Activated CD4-positive, alpha-beta T cell treated with anti-CD3 and anti-CD28 coated beads, Interleukin-2, Interleukin-4, amounts not matched to agents 100 ng/mL and 50 ng/mL, durations not matched to agents 16 hours and 8 hours (primary cell): ENCODE results near the gene APPBP2.
A peak's percentile ranks its signal among the peaks of the same experiment; 100 is the strongest.
"Not testable (repeated sequence)": the region's sequence is repeated elsewhere in the genome, so short reads cannot be mapped to it uniquely, and the experiment has no call there.

ENCODE experiments used
- DNase-seq: peaks from one replicate; pipeline ENCODE4 v3.0.0-alpha.2; 2020; ENCODE audit warnings: low spot score

The APPBP2 gene

DNA sequence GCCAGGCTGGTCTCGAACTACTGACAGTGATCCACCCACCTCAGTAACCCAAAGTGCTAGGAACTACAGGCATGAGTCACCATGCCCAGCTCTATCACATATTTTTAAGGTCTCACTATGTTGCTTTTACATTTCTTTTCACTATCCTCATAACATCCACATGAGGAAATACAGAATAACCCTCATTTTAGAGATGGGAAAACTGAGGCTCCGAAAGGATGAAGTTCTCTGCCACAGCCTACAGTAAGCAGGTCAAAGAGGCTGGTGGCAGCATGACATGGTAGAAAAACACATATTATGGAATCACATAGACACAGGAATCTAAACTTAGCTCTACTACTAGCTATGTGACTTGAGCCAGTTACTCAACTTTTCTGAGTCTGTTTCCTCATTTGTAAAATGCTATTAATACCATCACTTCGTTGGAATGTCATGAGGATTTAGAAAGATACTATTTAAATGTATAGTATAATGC, 32.2 kb downstream of the APPBP2 start:
- no peak for DNase-seq

DNA sequence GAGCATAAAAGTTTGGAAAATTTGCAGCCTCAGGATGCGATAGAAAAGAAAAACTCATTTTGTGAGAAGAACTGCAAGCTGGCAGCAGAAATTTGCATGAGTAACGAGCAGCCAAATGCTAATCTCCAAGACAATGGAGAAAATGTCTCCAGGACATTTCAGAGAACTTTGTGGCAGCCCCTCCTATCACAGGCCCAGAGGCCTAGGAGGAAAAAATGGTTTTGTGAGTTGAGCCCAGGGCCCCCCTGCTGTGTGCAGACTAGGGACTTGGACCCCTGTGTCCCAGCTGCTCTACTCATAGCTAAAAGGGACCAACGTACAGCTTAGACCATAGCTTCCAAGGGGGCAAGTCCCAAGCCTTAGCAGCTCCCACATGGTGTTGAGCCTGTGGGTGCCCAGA, 34.3 kb downstream of the APPBP2 start:
- DNase-seq = no peak

DNA sequence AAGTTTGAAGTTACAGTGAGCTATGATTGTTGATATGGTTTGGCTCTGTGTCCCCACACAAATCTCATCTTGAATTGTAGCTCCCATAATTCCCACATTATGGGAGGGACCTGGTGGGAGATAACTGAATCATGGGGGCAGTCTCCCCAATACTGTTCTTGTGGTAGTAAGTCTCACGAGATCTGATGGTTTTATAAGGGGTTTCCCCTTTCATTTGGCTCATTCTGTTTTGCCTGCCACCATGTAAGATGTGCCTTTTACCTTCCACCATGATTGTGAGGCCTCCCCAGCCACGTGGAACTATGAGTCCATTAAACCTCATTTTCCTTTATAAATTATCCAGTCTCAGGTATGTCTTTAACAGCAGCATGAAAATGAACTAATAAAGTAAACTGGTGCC, 35.4 kb downstream of the APPBP2 start:
- DNase-seq = not testable (repeated sequence)

DNA sequence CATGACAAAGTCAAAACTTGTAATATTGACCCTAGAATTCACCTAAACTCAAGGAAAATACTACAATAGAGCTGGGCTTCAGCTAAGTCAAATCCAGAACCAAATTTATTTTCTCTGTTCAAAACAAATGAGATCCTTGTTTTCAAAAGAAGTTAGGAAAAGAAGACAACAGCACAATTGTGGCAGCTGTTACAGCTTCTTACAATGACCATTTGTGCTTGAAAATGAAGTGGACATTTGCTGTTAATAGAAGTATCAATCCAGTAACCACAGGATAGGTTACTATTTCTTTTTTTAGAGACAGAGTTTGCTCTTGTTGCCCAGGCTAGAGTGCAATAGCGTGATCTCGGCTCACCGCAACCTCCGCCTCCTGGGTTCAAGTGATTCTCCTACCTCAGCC, 44.4 kb downstream of the APPBP2 start:
- no peak for DNase-seq

DNA sequence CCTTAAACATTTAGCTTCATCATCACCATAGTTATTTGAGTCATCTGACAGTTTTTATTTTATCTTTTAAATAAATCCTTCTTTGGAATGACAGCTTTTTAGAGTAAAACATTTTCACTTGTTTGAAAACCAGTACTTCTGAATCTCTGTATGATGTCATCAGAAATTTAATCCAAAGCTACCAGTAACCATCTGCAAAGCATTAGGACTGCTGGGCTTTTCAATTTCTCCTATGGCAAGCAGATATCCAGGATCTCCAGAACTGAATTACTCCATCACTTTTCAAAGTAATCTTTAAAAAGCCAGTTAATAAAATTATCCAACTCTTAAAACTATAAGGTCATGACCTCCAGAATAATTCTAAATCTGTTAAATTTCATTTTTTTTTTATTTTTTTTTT, 52.3 kb downstream of the APPBP2 start:
- DNase-seq = no peak

DNA sequence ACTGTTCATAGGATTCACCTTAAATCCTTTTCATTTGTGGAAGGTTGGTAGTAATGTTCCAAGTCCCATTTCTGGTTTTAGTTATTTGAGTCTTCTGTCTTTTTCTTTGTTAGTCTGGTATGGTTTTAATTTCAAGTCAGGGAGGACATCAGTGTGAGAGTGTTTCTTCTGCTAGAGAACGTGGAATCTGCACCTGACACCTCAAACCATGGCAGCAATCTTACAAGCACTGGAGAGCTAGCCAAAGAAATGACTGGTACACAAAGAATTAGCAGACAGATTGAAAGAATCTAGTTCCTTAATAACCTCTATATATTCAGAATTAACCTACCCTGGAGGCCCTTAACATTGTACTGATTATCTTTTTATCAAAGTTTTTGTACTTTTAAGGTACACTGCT, 53.6 kb downstream of the APPBP2 start:
- DNase-seq = no peak

DNA sequence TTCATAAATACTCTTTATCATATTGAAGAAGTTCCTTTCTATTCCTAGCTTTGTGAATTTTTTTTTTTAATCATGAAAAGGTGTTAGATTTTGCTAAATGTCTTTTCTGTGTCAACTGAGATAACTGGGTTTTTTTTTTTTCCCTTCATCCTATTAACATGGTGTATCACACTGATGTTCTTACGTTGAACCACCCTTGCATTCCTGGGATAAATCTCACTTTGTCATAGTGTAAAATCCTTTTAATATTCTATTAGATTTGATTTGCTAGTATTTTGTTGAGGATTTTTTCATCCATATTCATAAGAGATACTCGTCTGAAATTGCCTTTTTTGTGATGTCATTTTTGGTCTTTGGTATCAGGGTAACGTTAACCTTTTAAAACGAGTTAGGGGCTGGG, 54.6 kb downstream of the APPBP2 start:
- no peak for DNase-seq

DNA sequence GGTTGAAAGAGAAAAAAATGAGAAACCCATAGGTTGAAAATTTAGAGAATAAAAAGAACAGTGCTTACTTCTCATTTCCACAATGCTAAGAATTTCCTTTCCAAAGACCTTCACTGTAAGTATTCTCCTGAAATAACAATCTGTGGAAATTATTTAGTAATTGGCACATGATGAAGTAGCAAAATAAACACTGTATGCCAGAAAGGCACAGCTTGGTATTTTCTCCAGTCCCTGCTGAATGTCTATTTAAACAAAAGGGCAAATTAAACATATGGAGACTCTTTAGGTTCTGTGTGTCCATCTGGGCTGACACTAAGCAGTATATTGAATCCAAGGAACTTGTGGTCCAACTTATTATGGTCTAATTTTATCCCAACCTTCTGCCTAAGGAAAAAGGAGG, 57.7 kb downstream of the APPBP2 start:
- no peak for DNase-seq

DNA sequence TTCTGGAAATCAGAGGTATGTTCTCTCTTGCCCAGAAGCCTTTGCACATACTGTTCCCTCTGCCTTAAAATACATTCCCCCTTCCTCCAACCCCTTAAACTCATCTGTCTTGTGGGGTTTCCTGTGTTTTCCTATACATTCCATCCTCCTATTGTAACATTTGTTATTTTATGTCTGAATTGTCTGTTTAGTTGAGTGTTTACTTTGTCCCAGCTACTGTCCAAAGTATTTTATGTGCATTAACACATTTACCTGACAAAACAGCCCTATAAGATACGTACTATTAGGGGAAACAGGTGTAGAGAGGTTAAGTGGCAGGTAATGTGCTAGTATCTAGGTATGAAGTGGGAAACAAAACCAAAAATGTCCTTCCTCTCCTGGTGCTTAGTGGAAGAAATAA, 61.7 kb downstream of the APPBP2 start:
- DNase-seq = no peak

DNA sequence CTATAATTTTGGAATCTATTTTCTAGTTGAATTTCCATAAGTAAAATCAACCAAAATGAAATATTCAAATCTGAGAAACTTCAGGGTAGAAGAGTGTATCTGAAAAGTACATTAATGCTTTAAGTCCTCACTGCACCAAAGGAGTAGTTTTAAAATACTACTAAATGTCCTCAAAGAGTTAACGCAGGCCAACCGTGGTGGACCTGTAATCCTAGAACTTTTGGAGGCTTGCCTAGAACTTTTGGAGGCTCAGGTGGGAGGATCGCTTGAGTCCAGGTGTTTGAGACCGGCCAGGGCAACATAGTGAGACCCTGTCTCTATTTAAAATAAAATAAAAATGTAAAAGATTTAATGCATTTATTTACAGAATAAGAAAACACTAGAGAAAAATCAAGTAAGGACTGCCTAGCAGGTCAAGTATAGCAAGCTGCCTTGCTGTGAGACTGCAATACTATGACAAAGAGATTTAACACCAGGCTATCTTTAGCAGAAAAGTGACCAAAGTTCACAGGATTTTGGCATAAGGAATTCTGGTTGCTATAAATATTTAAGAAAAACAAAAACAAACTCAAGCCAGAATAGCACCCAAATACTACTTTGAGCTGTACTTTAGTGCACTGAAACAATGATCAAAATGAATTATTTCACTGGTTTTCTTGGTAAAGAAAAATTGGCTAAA, 62.7 kb downstream of the APPBP2 start:
- no peak for DNase-seq

DNA sequence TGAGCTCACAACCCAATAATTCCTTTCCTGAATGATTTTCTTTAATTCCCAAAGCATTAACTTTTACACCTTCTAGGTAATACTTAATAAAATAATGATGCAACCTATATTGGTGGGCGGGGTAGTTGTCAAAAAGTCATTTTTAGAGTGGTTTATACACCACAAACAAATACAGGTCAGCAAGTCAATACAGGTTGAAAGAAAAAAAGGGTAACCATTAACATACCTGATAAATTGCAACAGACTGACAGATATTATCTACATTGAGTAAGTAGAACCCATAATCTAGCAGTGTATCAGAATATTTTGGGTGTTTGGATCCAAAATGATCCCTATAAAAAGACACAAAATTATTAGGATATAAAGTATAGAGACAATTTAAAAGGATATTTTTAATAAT, 64.5 kb downstream of the APPBP2 start:
- DNase-seq = no peak

DNA sequence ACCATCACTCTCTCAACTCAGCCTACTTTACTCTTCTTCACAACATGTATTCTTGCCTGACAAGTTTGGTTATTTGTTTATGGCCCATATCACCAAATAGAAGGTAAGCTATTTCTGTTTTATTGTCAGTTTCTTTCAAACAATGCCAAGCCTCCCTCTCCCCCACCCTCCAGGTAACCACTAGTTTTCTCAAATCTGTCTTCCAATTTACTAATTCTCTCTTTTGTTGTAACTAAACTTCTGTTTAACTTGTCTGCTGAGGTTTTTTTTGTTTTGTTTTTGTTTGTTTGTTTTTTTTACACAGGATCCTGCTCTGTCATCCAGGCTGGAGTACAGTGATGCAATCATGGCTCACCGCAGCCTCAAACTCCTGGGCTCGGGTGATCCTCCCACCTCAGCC, 68.9 kb downstream of the APPBP2 start:
- no peak for DNase-seq

DNA sequence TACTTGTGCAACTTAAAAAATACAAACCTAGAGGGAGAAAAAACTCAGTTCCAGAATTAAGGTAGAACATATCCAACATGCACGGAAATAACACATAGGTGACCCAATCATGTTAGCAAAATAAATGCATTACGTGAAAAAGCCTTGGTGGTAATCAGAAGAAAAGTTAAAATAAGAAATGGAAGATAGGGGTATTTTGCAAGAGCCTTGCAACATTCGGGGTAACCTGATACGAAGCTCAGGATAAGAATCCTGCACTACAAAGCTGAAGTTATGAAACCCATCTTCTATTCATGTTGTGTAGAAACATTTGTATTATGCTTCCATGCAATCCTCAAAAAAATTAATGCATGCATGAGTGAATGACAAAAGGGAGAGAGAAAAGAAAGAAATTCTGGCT, 70.7 kb downstream of the APPBP2 start:
- DNase-seq = no peak

DNA sequence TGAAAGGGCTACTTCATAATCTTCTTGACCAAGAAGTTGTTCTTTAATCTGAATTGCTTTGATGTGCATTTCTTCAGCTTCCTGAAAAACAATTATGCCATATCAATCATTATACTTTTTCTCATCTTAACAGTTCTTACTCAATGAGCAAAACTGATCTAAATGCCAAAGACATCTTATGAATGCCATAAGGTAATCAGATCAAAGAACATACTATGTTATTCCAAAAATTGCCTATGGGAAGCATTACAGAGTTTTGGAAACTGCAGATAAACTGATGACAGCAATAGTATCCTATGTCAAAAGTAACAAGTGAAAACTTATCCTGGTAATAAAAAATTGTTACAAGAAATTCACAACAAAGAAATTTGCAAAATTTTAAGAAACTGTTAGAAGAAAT, 74.1 kb downstream of the APPBP2 start:
- no peak for DNase-seq

DNA sequence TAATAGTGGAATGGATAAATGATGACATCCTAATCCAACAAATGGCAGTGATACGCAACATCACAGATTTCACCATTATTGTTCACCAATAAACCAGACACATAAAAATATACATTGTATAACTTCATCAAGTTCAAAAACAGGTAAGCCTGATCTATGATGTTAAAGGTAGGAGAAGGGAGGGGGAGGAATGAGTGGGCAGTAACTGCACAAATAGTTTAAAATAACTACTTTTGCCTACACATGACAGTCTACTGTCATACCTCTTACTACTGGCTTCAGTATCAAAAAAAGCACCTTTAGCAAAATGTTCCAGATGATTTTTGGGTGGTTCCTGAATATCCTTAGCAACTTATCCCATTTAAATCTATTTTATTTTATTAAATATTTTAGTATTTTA, 75.0 kb downstream of the APPBP2 start:
- DNase-seq = no peak

DNA sequence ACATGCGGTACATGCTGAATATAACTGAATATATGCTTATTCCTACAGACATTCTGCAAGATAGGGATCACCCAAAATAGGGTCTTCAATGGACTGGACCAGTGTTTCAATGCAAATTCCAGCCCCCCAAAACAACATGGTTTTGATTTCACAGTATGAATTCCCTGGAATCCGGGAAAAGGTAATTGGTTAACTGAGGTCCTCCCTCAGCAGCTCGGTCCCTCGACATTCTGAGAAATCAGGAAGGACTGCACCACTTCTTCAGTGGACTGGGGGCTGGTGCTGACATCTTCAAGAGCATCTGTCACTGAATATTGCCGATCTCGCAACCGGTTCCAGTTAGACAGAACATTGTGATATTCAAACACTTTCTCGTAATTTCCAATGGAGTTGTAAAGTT, 78.7 kb downstream of the APPBP2 start:
- no peak for DNase-seq

DNA sequence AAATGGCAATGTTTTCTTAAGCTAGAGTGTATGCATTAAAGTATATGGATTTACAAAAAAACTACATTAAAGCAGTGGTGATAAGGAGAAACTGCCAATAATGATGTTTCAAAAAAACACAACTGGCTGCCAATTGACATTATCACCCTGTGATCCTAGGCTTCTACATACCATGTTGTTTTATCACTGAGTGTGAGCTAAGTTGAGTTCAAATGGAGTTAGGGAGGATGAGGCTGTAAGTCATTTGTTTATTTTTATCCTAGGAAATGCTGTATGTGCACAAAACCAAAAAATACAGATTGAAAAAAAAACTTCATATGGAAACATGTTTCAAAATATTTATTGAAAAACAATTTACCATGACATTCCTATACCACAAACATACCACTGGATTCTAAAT, 80.9 kb downstream of the APPBP2 start:
- DNase-seq = no peak

DNA sequence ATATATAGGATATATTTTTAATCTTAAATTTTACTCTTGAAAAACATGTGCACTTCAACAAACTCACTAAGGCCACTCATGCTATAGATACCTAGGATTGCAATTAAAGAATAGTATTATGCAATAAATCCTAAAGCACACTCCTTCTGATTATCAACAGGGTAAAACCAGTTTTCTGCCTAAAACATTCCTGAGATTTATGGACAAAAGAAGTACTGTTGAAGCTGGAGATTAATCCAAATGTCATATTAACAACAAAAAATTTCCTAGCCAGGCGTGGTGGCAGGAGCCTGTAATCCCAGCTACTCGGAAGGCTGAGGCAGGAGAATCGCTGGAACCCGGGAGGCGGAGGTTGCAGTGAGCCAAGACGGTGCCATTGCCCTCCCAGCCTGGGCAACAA, 82.3 kb downstream of the APPBP2 start:
- DNase-seq = no peak

DNA sequence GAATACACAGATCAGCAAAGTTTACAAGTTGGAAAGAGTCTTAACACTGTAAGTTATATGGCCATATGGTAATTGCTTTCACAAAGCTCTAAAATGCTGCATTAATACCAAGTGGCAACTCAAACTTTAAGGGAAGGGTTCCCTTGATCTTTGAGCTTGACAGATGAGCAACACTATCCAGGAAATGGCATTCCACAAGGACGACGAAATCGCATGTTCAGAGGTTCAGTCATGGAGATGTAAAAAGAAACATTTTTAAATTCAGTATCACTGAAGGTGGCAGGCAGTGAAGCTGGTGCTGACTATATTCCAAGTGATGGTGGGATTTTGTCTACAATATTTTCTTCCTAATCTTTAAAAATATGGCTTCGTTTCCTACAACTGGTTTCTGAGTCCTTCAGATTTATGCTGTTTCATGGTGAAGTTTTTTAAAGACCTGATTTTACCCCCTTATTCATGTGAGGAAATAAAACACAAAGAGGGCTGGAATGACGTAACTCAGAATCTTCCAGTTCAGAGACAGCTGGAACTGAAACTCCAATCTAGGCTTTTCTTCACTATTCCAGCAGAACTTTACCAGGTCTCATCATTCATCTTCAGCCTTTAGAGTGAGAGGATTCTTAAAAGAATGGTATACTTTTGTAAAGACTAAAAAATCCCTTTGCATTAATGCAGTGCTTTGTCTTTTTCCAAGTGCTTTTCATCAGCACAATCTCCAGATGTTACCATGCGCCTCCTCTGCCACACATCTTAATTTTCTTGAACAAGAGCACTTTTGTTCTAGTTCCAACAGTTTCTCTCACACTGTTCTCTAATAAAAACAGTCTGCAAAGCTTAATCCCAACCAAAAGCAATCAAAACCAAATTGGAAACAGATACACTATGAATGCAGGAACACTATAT, 83.5 kb downstream of the APPBP2 start:
- no peak for DNase-seq

DNA sequence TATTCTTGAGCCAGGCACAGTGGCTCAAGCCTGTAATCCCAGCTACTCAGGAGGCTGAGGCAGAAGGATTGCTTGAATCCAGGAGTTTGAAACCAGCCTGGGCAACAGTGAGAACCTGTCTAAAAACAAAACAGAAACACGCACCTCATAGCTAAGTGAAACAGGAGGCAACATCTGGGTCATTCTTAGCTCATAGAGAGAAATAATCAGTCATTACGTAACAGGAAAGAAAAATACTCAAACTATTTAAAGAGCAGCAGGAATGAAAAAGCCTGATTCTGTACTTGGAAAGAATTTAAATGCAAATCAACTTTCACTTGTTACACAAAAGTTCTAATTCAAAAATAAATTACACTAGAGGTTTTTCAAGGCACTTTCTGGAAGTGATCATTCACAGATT, 86.5 kb downstream of the APPBP2 start:
- DNase-seq = no peak

DNA sequence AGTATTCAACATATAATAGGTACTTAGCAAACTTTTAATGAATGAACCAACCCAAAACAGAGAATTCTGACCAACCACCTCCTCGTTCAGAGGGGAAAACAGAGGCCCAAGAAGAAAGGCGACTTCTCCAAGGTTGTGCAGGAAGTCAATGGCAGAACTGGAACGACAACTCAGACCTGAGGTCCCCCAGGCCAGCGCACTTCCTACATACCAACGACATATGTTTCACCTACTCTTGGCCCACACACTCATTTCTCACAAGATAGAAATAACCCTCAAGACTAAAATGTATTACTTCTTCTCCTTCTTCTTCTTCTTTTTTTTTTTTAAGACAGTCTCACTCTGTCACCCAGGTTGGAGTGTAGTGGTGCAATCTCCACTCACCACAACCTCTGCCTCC, 89.4 kb downstream of the APPBP2 start:
- no peak for DNase-seq

DNA sequence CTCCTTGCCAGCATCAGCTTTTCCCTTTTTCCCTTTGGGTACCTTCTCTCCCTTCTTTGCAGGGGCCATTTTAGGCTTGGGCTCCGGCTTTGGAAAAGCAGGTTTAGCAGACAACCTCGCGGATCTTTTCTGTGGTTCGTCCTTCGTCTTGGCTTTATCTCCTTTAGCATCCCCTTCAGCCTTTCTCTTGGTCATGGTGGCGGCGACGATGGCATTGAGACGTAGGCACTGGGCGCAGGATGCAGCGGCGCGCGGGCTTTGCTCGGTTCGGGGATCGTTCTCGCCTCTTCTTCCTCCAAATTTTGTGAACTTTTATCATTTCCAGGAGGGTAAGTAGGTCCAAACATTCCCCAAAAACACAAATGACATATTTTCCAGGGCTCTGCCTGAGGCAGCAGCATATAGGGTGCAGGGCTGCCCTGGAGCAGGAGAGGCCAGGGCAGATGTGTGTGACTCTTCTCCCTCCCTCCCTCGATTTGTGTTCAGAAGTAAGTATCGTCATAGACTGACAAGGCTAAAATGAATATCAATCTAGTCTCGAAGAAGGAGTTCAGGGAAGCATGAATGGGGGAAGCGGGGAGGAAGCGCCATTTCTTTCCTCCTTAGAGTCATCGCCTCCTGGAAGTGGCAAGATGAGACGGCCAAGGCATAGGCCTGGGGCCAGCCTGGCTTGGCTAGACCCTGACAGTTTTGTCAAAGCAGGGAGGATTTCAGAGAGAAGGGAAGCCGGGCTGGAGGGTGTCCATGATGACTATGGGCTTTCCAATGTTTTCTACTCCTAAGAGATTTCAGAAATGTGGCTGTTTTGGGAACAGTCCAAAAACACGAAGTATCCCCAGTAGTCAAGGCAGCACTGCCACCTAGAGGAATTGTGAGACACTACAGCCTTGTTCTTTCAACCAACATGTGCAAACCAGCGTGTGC, 90.5 kb downstream of the APPBP2 start:
- peak; percentile 68 for DNase-seq
